HAP-1 (cell line): ENCODE data around the gene RAB25.
A peak's percentile ranks its signal among the peaks of the same experiment; 100 is the strongest.

Experiments
- DNase-seq, 2 experiments: peaks; one replicate each; pipeline ENCODE4 v3.0.0-alpha.2; 2016 to 2020; ENCODE audit warnings: low spot score in 2 of 2
- H3K27me3 ChIP-seq: fragments of 250-450 bp; sonication (Bioruptor Pico); 2 replicates; pipeline ENCODE4 v1.5.1; 2020; ENCODE audit warnings: low read depth, mild to moderate bottlenecking, moderate library complexity
- H3K36me3 ChIP-seq: fragments of 250-450 bp; sonication (Bioruptor Pico); replicated peaks from 2 replicates; pipeline ENCODE4 v1.5.1; 2020; ENCODE audit warnings: mild to moderate bottlenecking
- H3K4me1 ChIP-seq: fragments of 250-450 bp; sonication (Bioruptor Pico); 2 replicates; pipeline ENCODE4 v1.5.1; 2020; ENCODE audit warnings: mild to moderate bottlenecking
- H3K4me3 ChIP-seq: fragments of 250-450 bp; sonication (Bioruptor Pico); 2 replicates; pipeline ENCODE4 v1.5.1; 2020; ENCODE audit warnings: mild to moderate bottlenecking, moderate library complexity
- H3K9me3 ChIP-seq: fragments of 250-450 bp; sonication (Bioruptor Pico); 2 replicates; pipeline ENCODE4 v1.5.1; 2020; ENCODE audit warnings: mild to moderate bottlenecking, moderate library complexity
- in situ Hi-C: fragments of 300-500 bp; cut with MboI; formaldehyde crosslinking; loops from 3 replicates; pipeline ENCODE4 v1.14.3; 2020; ENCODE audit warnings: low sequenced_read_pairs, inconsistent platforms, mixed read lengths

RAB25 gene

DNA sequence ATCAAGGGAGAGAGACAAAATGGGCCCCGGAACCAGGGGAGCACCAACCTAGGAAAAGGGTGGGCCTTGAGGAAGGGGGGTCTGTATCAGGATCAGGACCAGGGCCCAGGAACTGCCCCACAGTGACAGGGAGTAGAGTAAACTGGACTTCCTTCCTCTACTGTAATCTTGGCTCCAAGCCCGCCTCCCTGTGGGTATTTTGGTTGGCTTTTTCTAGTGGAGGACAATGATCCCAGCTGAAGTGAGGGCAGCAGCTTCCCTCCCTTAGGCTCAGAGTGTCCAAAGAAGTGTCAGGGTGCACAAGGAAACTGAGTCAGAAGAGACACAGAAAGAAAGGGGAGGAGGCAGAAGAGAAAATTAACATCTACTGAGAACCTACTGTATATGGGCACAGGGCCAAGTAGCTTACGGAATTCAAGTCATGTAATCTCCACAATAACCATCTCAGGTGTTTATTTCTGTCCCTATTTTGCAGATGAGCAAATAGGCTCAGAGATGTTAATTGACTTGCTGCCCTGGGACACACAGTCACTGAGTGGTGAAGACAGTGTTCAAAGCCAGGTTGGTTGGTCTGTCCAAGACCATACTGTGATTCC is 12.2 kb upstream of the RAB25 start:
- DNase-seq: no peak
- Histone ChIP-seq H3K4me3 (no peak overlapping the region), H3K9me3 (no peaks in the 10 kb centered on the region), H3K27me3 (no peaks in the 10 kb centered on the region), H3K4me1 (no peaks in the 10 kb centered on the region), H3K36me3 (peaks cover 22% of the 10 kb centered on the region)
- in situ Hi-C loops: no loop called here

DNA sequence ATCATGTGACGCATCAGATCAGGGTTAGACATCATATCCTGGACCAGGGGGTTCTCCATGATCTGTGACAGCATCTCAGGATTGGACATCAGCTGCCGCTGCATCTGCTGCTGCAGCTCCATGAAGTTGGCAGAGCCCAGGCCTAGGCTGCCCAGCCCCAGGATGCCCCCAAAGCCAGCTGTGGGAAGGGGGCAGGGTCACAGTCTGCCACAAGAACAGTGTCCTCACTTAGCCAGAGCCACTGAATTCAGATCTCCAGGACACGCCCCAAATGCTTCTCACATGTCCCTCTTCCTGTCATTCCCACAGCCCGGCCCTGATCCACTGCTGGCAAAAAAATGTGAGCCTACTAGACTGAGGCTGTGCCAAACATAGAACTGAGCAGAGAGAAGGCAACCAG is 10.6 kb upstream of the RAB25 start:
- Histone ChIP-seq H3K4me3 (no peak overlapping the region), H3K4me1 (no peaks in the 10 kb centered on the region), H3K27me3 (no peaks in the 10 kb centered on the region), H3K36me3 (peaks cover 26% of the 10 kb centered on the region), H3K9me3 (no peaks in the 10 kb centered on the region)
- no peak for DNase-seq
- in situ Hi-C loops: loop anchor here (10.0 kb wide), 1 partner anchor 116 kb away; the partner anchor contains the start of gene KHDC4

DNA sequence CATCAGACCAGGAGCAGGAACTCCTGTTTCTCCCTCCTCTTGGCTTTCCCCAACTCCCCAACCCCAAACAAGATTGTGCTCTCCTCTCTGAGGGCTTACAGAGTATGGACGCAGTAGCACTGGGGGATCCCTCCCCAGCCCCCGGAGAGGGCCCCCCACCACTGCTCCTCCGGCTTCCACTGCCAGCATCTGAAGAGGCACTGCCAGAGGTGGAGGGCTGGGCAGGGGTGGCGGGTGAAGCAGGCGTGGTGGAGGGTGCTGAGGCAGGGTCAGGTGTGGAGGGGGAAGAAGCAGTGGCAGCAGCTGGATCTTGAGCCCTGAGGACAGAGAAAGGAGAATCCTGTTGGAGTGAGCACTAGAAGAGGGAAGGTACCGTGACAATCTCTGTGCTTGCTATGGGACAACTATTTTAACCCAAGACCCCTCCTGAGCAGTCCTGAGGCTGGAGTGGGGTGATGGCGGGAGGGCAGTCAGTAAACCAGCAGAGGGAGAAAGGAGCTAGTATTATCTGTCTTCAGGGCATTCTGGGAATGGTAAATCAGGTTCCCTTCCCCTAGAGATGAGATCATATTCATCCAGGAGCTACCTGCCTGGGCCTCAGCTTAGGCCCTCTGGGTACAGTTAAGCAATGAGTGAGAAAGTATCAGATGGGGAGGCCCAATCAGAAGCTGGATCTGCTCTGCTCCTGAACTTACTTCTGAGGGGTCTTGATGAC is 9.8 kb upstream of the RAB25 start:
- DNase-seq: no peak
- Histone ChIP-seq H3K4me1 (no peaks in the 10 kb centered on the region), H3K4me3 (no peak overlapping the region), H3K27me3 (no peaks in the 10 kb centered on the region), H3K36me3 (peaks cover 26% of the 10 kb centered on the region), H3K9me3 (no peaks in the 10 kb centered on the region)
- in situ Hi-C loops: loop anchor here (10.0 kb wide), 1 partner anchor 116 kb away; the partner anchor contains the start of gene KHDC4

DNA sequence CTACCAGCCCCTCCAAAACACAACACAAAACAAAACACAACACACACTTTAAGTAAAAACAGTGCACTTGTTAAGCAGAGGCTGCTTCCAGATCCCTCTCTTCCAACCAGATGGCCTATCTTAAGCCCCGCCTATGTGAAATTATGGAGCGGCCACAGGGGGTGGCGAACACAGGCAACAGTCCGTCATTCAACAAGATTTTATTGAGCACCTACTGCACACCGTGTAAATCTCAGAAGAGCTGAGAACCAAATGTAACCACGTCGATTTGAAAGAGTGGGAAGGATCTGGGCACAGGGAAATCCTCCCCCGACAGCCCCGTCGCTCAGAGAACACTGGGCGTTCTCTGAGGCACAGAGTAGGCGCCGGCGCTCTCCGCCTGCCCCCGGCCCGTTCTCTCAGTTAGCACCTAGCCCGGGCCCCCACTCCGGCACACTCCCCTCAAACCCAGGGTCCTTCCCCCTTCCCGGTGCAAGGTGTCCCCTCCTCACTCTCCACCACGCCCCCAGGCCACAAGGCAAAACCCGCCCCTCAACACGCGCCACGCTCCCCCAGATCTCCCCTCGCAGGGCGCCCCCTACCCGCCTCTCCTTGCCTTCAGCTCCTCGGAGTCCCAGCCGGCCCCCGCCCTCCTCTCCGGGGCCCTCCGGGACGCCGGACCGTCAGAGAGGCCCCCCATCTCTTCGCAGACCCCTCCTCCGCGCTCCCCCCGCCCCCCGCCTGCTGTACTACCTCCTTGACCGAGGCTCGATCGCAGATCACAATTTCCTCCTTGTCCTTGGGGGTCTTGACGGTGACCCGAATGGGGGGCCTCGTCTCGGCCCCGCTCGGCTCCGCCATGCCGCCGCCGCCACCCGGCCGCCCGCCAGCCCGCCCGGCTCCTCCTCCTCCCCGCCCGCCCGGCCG is 7.8 kb upstream of the RAB25 start:
- H3K4me3 ChIP-seq: peak overlapping the region; percentile 98
- H3K9me3 ChIP-seq: no peaks in the 10 kb centered on the region
- in situ Hi-C loops: loop anchor here (10.0 kb wide), 1 partner anchor 118 kb away; the partner anchor contains the start of gene KHDC4
- peaks cover 24% of the 10 kb centered on the region for H3K36me3 ChIP-seq
- H3K27me3 ChIP-seq: no peaks in the 10 kb centered on the region
- peak; percentile 67 to 80 for DNase-seq
- H3K4me1 ChIP-seq: no peaks in the 10 kb centered on the region

DNA sequence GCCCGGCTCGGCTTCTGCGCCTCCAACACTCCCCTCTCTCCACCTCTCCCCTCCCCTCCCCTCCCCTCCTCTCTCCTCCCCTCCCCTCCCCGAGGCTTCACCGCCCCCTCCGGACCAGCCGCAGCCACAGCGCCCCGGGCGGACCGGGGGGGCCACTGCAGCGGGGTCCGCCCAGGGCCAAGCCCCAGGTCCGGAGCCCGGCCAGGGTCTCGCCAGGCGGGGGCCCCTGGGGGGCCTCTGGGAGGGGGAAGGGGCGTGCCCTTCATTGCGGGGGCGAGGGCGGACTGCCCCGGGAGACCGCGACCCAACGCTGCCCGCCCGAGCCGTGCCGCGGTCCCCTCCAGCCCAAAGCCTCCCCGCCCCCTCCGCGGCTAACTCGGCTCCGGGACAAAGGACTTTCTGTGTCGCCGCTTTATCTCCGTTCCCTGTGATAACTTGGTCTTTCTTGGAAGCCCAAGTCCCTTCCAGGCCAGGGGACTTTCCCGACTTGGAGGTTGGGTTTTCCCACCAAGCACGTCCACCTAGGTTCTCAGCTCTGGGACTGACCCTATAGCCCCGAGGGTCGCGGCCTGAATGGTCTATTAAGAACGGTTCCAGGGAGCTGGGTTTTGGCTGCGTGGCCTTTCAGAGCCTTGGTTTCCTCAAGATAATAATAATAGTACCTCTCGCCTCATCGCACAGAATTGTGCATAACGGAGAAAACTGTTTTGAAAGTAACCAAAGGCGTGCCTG is 7.0 kb upstream of the RAB25 start, which contains the start of gene UBQLN4:
Gene UBQLN4, minus strand, starts transcription at position 31 of the 732 bp plus-strand sequence. CDS start 97 bp downstream, outside the sequence.
- DNase-seq: peak; percentile 73 to 93
- in situ Hi-C loops: loop anchor here (10.0 kb wide), 1 partner anchor 119 kb away; the partner anchor contains the start of gene KHDC4
- peak within 1 kb of the TSS; percentile 98 for H3K4me3 ChIP-seq
- peaks cover 21% of the 10 kb centered on the region for H3K36me3 ChIP-seq
- H3K9me3 ChIP-seq: no peaks in the 10 kb centered on the region
- no peaks in the 10 kb centered on the region for H3K27me3 ChIP-seq
- no peaks in the 10 kb centered on the region for H3K4me1 ChIP-seq

DNA sequence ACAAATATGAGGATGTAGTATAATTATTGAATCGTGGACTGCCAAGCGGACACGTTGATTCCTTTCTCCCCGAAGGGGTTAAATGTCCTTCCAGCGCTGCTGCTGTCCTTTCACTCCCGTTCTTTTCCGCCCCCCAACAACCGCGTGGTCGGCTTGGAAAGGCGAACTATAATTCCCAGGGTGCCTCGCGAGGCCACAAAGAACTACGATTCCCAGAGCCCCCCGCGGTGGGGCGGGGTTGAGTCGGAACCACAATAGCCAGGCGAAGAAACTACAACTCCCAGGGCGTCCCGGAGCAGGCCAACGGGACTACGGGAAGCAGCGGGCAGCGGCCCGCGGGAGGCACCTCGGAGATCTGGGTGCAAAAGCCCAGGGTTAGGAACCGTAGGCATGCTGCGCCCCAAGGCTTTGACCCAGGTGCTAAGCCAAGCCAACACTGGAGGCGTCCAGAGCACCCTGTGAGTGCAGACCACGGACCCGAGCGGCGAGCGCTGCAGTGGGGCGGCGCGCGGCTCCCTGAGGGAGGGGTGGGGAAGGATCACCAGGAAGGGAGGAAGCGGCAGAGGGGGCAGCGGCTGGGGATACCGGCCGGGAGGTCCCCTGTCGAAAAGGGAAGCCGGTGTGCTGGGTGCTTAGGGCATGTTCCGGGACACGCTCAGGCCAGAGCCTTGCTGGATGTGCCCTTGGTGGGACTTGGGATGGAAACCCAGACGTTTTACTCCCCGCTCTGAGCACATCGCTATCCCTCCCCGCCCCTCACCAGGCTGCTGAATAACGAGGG is 6.3 kb upstream of the RAB25 start, which contains the start of gene LAMTOR2:
Gene LAMTOR2, plus strand, starts transcription at position 283 of the 781 bp plus-strand sequence. Its CDS starts 108 bp downstream, at position 391.
- in situ Hi-C loops: loop anchor here (10.0 kb wide), 1 partner anchor 120 kb away; the partner anchor contains the start of gene KHDC4
- Histone ChIP-seq H3K4me1 (no peaks in the 10 kb centered on the region), H3K36me3 (peaks cover 13% of the 10 kb centered on the region), H3K9me3 (no peaks in the 10 kb centered on the region), H3K27me3 (no peaks in the 10 kb centered on the region), H3K4me3 (peak within 1 kb of the TSS; percentile 98)
- peak; percentile 98 to 99 for DNase-seq

DNA sequence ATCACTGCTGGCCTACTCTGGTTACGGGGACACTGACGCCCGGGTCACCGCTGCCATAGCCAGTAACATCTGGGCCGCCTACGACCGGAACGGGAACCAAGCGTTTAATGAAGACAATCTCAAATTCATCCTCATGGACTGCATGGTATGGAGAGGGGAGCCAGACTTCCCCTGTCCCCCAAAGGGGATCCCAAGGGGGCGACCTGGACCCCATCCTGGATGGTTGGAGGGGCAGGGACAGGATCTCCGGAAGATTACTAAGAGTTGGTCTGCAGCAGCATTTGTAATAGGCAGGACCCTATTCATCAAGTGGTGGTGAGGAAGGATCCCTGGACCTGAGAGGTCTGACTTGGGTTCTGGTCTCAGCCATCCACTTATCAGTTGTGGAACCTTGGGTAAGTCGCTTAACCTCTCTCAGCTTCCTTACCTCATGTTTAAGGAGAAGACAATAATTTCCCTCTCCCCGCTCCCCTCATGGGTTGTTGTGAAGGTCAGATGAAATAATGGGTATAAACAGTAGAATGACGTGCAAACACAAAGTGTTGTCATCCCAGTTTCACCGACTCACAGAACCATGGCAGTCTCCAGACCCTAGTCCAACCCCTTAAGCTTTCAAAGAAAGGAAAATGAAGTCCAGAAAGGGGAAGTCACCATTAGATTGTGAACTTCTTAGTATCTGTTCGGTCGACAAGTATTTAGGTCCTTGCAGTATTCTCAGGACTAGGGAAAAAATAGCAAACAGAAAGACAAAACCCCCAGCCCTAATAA is 5.5 kb upstream of the RAB25 start:
- DNase-seq: no peak
- Histone ChIP-seq H3K27me3 (no peaks in the 10 kb centered on the region), H3K4me3 (peak overlapping the region; percentile 98), H3K9me3 (no peaks in the 10 kb centered on the region), H3K4me1 (no peaks in the 10 kb centered on the region), H3K36me3 (peaks cover 7% of the 10 kb centered on the region)
- in situ Hi-C loops: loop anchor here (10.0 kb wide), 1 partner anchor 121 kb away; the partner anchor contains the start of gene KHDC4

DNA sequence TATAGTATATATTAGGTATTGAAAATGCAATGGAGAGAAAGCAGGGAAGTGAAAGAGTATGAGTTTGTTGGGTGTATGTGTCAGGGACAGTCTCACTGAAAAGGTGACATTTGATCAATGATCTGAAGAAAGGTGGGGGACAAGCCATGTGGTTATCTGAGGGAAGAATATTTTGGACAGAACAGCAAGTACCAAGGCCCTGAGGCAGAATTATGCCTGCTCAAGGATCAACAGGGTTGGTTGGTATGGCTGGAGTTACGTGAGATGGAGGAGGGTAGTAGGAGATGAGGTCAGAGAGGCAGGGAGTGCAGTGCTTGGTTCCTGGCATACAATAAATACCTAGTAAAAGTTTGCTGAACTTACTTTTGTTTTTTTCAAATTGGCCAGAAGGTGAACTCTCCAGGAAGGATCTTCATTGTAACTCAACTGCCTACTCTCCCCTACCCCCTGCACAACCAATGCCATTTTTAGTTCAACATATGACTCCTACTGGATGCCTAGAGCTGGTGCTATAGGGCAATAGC is 4.6 kb upstream of the RAB25 start:
- H3K4me3 ChIP-seq: no peak overlapping the region
- peaks cover 7% of the 10 kb centered on the region for H3K36me3 ChIP-seq
- no peaks in the 10 kb centered on the region for H3K27me3 ChIP-seq
- DNase-seq: no peak
- H3K9me3 ChIP-seq: no peaks in the 10 kb centered on the region
- in situ Hi-C loops: loop anchor here (10.0 kb wide), 1 partner anchor 122 kb away; the partner anchor contains the start of gene KHDC4
- H3K4me1 ChIP-seq: no peaks in the 10 kb centered on the region

DNA sequence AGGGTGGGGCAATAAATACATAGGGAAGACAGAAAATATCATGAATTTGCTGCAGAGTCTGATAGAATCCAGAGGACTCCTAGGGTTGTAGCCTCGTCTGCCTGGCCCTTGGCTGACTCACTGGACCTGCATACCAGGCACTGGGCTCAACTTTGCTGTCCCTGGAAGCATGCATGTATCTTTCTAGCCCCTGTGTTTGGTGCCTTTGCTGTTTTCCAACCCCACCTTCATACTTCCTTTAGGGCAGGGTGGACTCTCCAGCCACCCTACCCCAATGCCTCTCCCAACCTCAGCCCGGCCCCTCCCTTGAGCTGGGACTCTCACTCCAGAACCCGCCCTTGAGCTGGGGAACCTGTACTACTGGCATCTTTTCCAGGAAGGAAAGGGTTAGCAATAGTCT is 1.2 kb downstream of the RAB25 start:
- Histone ChIP-seq H3K4me1 (no peaks in the 10 kb centered on the region), H3K36me3 (0 out of 2 replicates have a peak, but pooled peaks cover 3% of the 10 kb centered on the region), H3K27me3 (no peaks in the 10 kb centered on the region), H3K9me3 (no peaks in the 10 kb centered on the region), H3K4me3 (no peak overlapping the region)
- DNase-seq: no peak
- in situ Hi-C loops: no loop called here

DNA sequence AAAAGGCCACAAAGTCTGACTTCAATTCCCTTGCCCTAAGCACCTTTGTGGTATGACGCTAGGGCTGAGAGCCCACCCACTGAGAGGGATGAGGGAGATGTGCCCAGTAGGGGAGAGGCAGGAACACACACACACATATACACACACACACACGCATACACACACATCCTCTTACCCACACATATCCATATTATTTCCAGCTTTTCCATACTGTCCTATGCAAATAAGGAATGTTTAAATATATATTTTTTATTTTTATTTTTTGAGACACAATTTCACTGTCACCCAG is 3.0 kb downstream of the RAB25 start:
- no peaks in the 10 kb centered on the region for H3K36me3 ChIP-seq
- H3K4me3 ChIP-seq: no peak overlapping the region
- no peaks in the 10 kb centered on the region for H3K27me3 ChIP-seq
- in situ Hi-C loops: no loop called here
- no peaks in the 10 kb centered on the region for H3K4me1 ChIP-seq
- H3K9me3 ChIP-seq: no peaks in the 10 kb centered on the region
- DNase-seq: no peak

DNA sequence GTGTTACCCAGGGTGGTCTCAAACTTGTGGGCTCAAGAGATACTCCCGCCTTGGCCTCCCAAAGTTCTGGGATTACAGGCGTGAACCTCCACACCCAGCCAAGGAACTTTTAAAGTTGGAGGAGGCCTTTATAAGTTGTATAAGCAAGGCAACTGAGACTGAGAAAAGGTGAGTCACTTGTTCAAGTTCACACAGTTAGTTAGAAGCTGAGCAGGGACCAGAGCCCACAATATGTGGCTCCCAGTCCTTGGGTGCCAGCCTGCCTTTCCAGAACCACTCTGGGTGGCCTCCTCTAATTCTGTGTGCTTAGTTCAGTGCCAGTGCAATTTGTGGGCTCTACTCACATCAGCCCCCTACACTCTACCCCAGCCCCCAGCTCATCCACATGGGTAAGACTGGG is 3.7 kb downstream of the RAB25 start:
- no peak for DNase-seq
- in situ Hi-C loops: no loop called here
- H3K4me1 ChIP-seq: no peaks in the 10 kb centered on the region

DNA sequence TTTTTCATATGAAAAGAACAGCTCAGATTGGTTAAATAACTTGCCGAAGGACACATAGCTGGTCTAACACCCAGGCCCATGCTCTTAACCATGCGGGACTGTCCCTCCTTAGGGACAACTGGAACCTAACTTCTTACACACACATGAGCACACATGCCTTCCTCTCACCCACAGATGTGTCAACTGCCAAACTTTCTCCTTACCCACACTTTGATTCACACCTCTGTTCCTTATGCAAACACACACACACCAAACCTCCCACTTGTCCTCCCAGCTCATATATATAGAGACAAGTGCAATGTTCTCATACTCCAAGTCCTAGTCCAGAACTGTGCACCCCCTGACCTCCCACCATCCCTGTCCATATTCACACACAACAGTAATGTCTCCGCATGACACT is 4.3 kb downstream of the RAB25 start:
- Histone ChIP-seq H3K4me1 (no peaks in the 10 kb centered on the region), H3K4me3 (no peak overlapping the region), H3K27me3 (no peaks in the 10 kb centered on the region), H3K36me3 (no peaks in the 10 kb centered on the region), H3K9me3 (no peaks in the 10 kb centered on the region)
- no peak for DNase-seq
- in situ Hi-C loops: no loop called here

More for the DNA sequence above, 3.7 kb downstream of the RAB25 start:
- Histone ChIP-seq H3K27me3 (no peaks in the 10 kb centered on the region), H3K9me3 (no peaks in the 10 kb centered on the region), H3K36me3 (no peaks in the 10 kb centered on the region), H3K4me3 (no peak overlapping the region)
